GM23248 (cell line): ENCODE measurements around the gene PPP2R5C.

Experiments used
- EZH2 ChIP-seq: fragments of 200-600 bp; sonication (generic); IDR thresholded peaks from 2 replicates; pipeline ENCODE4 v1.6.1; 2018; ENCODE audit warnings: antibody characterized with exemption, mild to moderate bottlenecking; ENCODE audit not compliant: insufficient read depth, poor library complexity, severe bottlenecking
- EZH2phosphoT487 ChIP-seq: fragments of 200-600 bp; sonication (generic); IDR thresholded peaks from 2 replicates; pipeline ENCODE4 v1.6.1; 2018; ENCODE audit warnings: antibody characterized with exemption, moderate library complexity, mild to moderate bottlenecking, low read depth; ENCODE audit not compliant: insufficient read depth

GRCh38 chr14:101968186-101968585, 206.7 kb downstream of the PPP2R5C start:
- TF ChIP-seq EZH2 (no peak), EZH2phosphoT487 (no peak)
